NCI-H82 (cell line): ENCODE results near the gene HTR2C.
"Not testable (repeated sequence)": the region's sequence is repeated elsewhere in the genome, so short reads cannot be mapped to it uniquely, and the experiment has no call there.

Source experiments
- DNase-seq: peaks from one replicate; lab custom pipeline; 2025; lab: John Stamatoyannopoulos, UW

Gene HTR2C

GRCh38 chrX:114712466-114712865, 128.6 kb downstream of the HTR2C start:
- no peak for DNase-seq

DNA sequence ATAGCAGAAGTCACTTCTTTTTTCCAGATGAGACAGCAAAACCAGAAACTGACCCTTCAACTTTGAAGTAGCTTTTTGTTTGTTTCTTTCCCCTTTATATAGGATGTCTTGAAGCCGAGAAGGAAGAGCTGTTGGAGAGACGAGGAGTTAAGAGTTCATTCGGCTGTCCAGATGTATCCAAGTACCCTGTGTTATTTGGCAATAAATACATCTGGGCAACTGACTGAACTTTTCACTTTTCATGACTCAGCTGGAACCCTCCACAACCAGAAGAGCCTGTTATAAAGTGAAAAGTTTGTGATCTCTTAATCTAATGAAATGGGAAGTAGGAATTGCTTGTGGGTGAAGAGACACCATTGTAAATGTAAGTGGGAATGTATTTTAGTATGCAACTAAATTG, 131.2 kb downstream of the HTR2C start:
- no peak for DNase-seq

DNA sequence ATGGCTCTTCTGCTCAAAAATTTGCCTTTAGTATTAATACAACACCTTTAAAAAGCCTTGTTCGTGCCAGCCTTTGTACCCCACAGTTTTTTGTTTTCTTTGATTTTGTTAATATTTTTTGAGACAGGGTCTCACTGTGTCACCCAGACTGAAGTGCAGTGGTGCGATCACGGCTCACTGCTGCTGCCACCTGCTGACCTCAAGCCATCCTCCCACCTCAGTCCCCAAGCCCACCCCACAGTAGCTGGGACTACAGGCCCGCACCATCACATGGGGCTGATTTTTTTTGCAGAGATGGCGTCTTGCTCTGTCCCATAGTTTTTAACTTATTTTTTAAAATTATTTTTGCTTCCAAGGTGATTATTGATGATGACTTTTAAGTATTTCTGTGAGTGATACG, 134.0 kb downstream of the HTR2C start:
- DNase-seq: no peak

DNA sequence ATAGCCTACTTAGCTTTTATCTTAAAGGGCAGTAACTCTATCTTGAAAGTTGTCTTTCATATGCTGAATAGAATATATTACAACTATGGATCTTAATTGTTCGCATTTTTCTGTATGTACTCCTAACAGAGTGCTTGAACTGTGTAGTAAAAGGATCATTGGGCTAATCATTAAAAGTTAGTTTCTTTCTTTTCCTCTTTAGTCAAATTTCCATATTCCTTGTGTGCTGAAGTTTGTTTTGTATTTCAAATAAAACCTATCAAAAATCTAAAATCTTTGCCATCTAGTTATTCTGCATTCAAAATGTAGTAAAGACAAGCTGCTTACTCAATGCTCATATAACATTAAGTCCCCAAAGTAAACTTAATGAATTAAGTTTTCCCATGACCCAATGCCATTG, 182.7 kb downstream of the HTR2C start:
- no peak for DNase-seq

GRCh38 chrX:114774691-114775090, 190.8 kb downstream of the HTR2C start:
- peak; percentile 14 for DNase-seq

DNA sequence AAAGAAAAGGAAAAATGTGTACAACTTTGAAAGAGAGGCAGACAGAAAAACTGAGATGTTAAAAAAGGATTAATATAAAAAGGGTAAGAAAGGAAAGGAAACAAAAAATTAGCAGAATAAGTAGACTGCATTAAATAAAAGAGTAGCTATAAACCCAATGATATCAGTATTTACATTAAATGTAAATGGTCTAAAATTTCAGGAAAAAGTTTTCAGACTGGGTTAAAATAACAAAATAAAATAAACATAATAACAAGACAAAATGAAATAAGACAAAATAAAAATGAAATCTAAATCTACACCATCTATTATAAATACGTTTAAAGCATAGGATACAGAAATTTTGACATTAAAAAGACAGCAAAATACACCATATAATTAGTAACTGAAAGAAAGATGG, 199.0 kb downstream of the HTR2C start:
- DNase-seq: no peak

- DNase-seq: no peak
These were observed 203.2 kb downstream of the HTR2C start for GRCh38 chrX:114787061-114787460.

DNA sequence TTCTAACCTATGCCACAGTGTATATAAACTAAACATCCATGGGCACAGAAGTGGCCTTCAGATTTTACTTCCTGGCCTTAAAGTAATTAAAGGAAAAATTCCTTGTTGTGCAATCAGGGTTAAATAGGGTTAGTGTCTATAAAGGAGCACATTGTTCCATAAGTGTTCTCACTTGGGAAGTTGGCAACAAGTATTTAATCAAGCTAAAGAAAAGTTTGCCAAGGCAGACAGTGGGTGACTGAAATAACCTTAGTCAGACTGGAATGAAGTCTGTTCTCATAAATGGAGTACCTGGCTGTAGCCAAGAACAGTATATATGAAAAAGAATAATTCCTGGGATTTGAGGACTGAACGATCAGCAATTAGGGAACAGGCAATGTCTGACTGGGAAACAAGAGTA, 213.6 kb downstream of the HTR2C start:
- no peak for DNase-seq

DNA sequence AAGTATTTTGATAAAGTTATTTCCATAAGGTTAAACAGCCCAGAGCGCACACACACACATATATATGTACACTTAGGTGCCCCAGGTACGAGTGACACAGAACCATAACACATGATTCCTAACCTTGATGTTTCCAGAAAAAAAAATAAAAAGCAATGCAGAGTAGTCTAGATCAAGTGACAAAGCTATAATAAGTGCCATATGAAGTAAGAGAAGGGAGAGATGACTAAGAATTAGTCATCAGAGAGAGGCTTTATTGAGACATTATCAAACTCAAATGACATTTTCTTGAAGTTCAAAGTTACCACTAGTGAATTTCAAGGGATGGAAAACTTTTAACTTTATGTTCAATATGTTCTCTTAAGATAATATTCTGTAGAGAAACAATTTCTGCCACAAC, 215.0 kb downstream of the HTR2C start:
- DNase-seq: no peak

GRCh38 chrX:114800719-114801118, 216.8 kb downstream of the HTR2C start:
- DNase-seq: peak; percentile 1

GRCh38 chrX:114819509-114819908, 235.6 kb downstream of the HTR2C start:
- no peak for DNase-seq

- DNase-seq: no peak
These were observed 257.2 kb downstream of the HTR2C start for GRCh38 chrX:114841051-114841450.

- DNase-seq: no peak
These were observed 258.3 kb downstream of the HTR2C start for GRCh38 chrX:114842181-114842580.

- DNase-seq: no peak
These were observed 305.6 kb downstream of the HTR2C start for GRCh38 chrX:114889481-114889880.

DNA sequence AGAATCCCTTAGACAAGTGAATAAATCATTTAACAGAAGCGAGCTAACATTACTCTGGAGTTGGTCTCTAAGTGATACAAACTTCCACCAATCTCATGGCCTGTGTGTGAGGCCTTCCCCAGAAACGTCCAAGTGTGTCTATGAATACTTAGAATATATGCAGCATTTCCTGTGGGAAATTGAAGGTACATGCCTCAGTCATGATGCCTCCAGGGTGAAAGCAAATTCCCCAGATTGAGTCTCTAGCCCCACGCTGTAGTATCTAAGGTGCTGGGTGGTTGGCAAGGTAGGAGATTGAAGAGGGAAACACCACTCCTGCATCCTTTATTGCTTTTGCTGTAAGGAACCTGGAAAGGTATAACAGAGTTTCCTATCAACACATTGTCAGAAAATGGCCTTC, 319.7 kb downstream of the HTR2C start:
- no peak for DNase-seq

DNA sequence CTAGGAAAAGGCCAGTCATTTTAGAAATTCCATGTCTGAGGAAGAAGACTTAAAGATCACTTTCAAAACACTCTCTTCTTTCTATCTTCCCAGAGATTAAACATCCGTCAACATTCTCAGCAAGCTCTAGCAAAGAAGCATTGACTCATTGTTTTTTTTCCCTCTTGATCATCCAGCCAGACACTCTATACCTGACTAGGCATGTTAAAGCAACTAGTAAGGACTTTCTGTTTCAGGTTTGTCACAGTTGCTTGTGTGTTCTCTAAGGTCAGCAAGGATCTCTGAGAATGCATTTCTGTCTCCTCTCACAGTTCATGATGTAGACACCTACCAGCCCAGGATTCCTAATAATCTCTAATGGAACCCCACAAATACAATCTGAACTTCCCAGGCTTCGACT, 321.4 kb downstream of the HTR2C start:
- DNase-seq: no peak

DNA sequence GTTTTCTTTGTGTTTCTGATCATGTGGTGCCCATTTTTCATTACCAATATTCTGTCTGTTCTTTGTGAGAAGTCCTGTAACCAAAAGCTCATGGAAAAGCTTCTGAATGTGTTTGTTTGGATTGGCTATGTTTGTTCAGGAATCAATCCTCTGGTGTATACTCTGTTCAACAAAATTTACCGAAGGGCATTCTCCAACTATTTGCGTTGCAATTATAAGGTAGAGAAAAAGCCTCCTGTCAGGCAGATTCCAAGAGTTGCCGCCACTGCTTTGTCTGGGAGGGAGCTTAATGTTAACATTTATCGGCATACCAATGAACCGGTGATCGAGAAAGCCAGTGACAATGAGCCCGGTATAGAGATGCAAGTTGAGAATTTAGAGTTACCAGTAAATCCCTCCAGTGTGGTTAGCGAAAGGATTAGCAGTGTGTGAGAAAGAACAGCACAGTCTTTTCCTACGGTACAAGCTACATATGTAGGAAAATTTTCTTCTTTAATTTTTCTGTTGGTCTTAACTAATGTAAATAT, 323.2 kb downstream of the HTR2C start:
- peak; percentile 1 for DNase-seq

- DNase-seq: no peak
These were observed 340.5 kb downstream of the HTR2C start for GRCh38 chrX:114924423-114924822.

DNA sequence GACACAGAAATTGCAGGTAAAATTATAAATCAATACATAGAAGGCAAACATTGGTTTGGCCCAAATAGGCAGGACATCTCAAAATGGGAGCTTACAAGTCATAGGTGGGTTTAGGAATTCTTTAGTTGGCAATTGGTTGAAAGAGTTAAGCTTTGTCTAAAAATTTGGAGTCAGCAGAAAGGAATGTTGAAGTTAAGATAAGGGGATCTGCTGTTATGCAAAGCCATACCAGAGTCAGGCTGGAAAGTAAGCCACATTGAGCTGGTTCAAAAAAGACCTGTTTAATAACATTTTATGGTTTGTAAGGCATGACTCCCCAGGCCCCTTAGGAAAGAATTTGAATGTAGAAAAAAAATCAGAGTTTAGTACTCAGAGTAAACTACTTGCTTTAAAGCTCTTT, 341.0 kb downstream of the HTR2C start:
- DNase-seq: no peak

- no peak for DNase-seq
These were observed 346.3 kb downstream of the HTR2C start for GRCh38 chrX:114930227-114930626.

DNA sequence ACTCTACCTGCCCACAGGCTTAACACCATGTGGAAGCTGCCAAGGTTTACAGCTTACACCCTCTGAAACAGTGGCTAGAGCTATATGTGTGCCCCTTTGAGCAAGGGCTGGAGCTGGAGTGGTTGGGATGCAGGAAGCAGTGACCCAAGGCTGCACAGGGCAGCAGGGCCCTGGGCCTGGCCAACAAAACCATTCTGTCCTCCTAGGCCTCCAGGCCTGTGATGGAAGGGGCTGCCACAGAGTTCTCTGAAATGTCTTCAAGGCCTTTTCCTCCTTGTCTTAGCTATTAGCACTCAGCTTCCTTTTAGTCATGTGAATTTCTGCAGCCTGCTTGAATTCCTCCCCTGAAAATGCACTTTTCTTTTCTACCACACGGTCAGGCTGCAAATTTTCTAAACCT, 348.7 kb downstream of the HTR2C start:
- DNase-seq: no peak

DNA sequence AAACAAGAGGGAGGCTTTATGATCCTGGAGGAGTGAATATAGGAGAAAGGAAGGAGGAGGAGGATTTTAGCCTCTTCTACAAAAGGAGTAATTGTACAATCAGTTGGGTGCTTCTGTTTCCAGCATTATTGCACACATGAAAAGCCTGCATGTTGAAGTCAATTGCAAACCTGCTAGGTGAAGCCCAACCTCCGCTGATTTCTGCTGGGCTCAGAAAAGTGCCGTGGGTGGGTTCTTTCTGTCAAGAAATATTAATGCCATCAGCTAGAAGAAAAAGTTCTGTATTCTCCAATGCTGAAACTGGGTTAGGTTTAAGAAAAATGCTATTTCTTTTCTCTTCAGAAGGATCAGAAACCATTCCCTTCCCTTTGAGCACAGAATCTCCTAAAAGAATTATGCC, 349.4 kb downstream of the HTR2C start:
- not testable (repeated sequence) for DNase-seq

GRCh38 chrX:114937090-114937489, 353.2 kb downstream of the HTR2C start:
- not testable (repeated sequence) for DNase-seq

GRCh38 chrX:114952696-114953095, 368.8 kb downstream of the HTR2C start:
- no peak for DNase-seq
